DND-41 (cell line): ENCODE measurements around the gene SNORC.
"Not testable (repeated sequence)": the region's sequence is repeated elsewhere in the genome, so short reads cannot be mapped to it uniquely, and the experiment has no call there.

Experiments
- ATAC-seq: fragments of 200-7000 bp; cut with Tn5 transposase; 3 replicates; pipeline ENCODE4 v1.9.1; 2021; ENCODE audit warnings: low read depth; ENCODE audit not compliant: insufficient read depth
- DNase-seq: peaks from one replicate; pipeline ENCODE4 v3.0.0-alpha.2; 2020
- H2AFZ ChIP-seq: 2 replicates; pipeline ENCODE4 v1.6.0; 2012; ENCODE audit warnings: low read depth, low read length
- H3K27ac ChIP-seq: 2 replicates; pipeline ENCODE4 v1.5.1; 2012; ENCODE audit warnings: low read length, inconsistent platforms
- H3K27me3 ChIP-seq: fragments of 200-600 bp; sonication (generic); 2 replicates; pipeline ENCODE4 v1.6.0; 2012; ENCODE audit warnings: low read length, mild to moderate bottlenecking, inconsistent platforms; ENCODE audit not compliant: insufficient read depth, poor library complexity
- H3K36me3 ChIP-seq: 2 replicates; pipeline ENCODE4 v1.5.1; 2012; ENCODE audit warnings: low read length, inconsistent platforms; ENCODE audit not compliant: insufficient read depth
- H3K4me1 ChIP-seq: 2 replicates; pipeline ENCODE4 v1.5.1; 2012; ENCODE audit warnings: mild to moderate bottlenecking, low read length; ENCODE audit not compliant: insufficient read depth
- H3K4me2 ChIP-seq: 2 replicates; pipeline ENCODE4 v1.6.0; 2012; ENCODE audit warnings: mild to moderate bottlenecking, moderate library complexity, low read length, inconsistent platforms; ENCODE audit not compliant: insufficient read depth
- H3K4me3 ChIP-seq, 2 experiments: fragments of 200-600 bp in 1 of 2; shearing (Covaris generic) in 1 of 2; 2 replicates each; pipeline ENCODE4 v1.5.1; 2012 to 2016; ENCODE audit warnings: inconsistent platforms in 2 of 2, low read length in 2 of 2, mild to moderate bottlenecking in 2 of 2, low read depth in 1 of 2, moderate library complexity in 1 of 2
- H3K79me2 ChIP-seq: 2 replicates; pipeline ENCODE4 v1.6.0; 2012; ENCODE audit warnings: low read length, inconsistent platforms; ENCODE audit not compliant: insufficient read depth
- H3K9ac ChIP-seq: 2 replicates; pipeline ENCODE4 v1.6.0; 2012; ENCODE audit warnings: low read depth, mild to moderate bottlenecking, inconsistent platforms, low read length, moderate library complexity
- H3K9me3 ChIP-seq: 2 replicates; pipeline ENCODE4 v1.5.1; 2012; ENCODE audit warnings: low read length, moderate library complexity, mild to moderate bottlenecking, inconsistent platforms; ENCODE audit not compliant: insufficient read depth, severe bottlenecking
- H4K20me1 ChIP-seq: 2 replicates; pipeline ENCODE4 v1.6.0; 2012; ENCODE audit warnings: low read length; ENCODE audit not compliant: insufficient read depth
- CTCF ChIP-seq: IDR thresholded peaks from 2 replicates; pipeline ENCODE4 v1.5.1; 2012; ENCODE audit warnings: borderline replicate concordance, low read length, moderate library complexity, mild to moderate bottlenecking; ENCODE audit not compliant: poor library complexity, severe bottlenecking; ENCODE audit errors: extremely low read depth
- EZH2 ChIP-seq: IDR thresholded peaks from 3 replicates; pipeline ENCODE4 v1.6.1; 2012; ENCODE audit warnings: borderline replicate concordance, low read depth, mild to moderate bottlenecking, moderate library complexity, low read length, inconsistent platforms; ENCODE audit not compliant: severe bottlenecking

Gene SNORC

GRCh38 chr2:232850039-232850438 is 20.0 kb upstream of the SNORC start:
- no peaks in the 10 kb centered on the region for H3K27me3 ChIP-seq
- H3K79me2 ChIP-seq = no peaks in the 10 kb centered on the region
- no peaks in the 10 kb centered on the region for H3K4me1 ChIP-seq
- H3K9me3 ChIP-seq = no peaks in the 10 kb centered on the region
- no peak for ATAC-seq
- no peaks in the 10 kb centered on the region for H4K20me1 ChIP-seq
- no peak overlapping the region for H3K4me3 ChIP-seq
- H3K27ac ChIP-seq = no peak overlapping the region
- H3K4me2 ChIP-seq = no peak overlapping the region
- H3K9ac ChIP-seq = no peak overlapping the region
- no peak for DNase-seq
- H2AFZ ChIP-seq = no peak overlapping the region
- TF ChIP-seq CTCF (no peak), EZH2 (no peak)
- peaks cover 83% of the 10 kb centered on the region for H3K36me3 ChIP-seq

- not testable (repeated sequence) for H3K4me2 ChIP-seq, H3K4me3 ChIP-seq, H3K9ac ChIP-seq, H3K79me2 ChIP-seq, ATAC-seq, H2AFZ ChIP-seq, H3K4me1 ChIP-seq, DNase-seq, H3K9me3 ChIP-seq, H3K27me3 ChIP-seq, H3K27ac ChIP-seq, H4K20me1 ChIP-seq
- H3K36me3 ChIP-seq = peaks cover 82% of the 10 kb centered on the region
Observed at GRCh38 chr2:232852081-232852480, 18.0 kb upstream of the SNORC start.

DNA sequence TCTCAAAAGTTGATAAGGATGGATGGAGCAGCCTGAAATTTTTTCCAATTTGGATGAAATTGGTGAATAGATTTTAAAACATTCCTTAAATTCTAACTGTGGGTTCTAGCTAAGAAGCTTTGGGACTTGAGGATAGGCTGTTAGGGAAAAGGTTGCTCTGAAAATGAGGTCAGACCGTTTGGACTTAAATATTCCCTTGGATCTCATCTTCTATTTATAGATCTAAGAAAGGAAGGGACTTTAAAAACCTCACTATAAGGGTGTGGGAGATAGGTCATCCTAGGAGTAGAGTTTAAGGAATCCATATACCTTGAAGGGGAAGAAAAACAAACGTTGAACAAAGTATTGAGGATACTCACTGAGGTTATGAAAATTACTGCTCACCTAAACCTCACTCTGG is 17.4 kb upstream of the SNORC start:
- no peak overlapping the region for H3K27ac ChIP-seq
- H3K4me2 ChIP-seq = no peak overlapping the region
- no peaks in the 10 kb centered on the region for H3K4me1 ChIP-seq

GRCh38 chr2:232854082-232854481 is 16.0 kb upstream of the SNORC start:
- no peak for ATAC-seq
- no peaks in the 10 kb centered on the region for H4K20me1 ChIP-seq
- no peak overlapping the region for H3K9ac ChIP-seq
- H3K4me1 ChIP-seq = no peaks in the 10 kb centered on the region
- no peaks in the 10 kb centered on the region for H3K9me3 ChIP-seq
- no peak overlapping the region for H3K27ac ChIP-seq
- H2AFZ ChIP-seq = no peak overlapping the region
- no peaks in the 10 kb centered on the region for H3K79me2 ChIP-seq
- H3K36me3 ChIP-seq = peaks cover 81% of the 10 kb centered on the region
- no peak overlapping the region for H3K4me3 ChIP-seq
- H3K27me3 ChIP-seq = no peaks in the 10 kb centered on the region
- H3K4me2 ChIP-seq = no peak overlapping the region
- no peak for DNase-seq
- TF ChIP-seq EZH2 (no peak), CTCF (no peak)

More for the DNA sequence above, 17.4 kb upstream of the SNORC start:
- Histone ChIP-seq H3K9ac (no peak overlapping the region), H3K36me3 (peaks cover 82% of the 10 kb centered on the region), H2AFZ (no peak overlapping the region), H3K9me3 (no peaks in the 10 kb centered on the region), H4K20me1 (no peaks in the 10 kb centered on the region), H3K79me2 (no peaks in the 10 kb centered on the region), H3K4me3 (no peak overlapping the region), H3K27me3 (no peaks in the 10 kb centered on the region)
- TF ChIP-seq EZH2 = no peak
- no peak for TF ChIP-seq CTCF
- DNase-seq = no peak
- ATAC-seq = no peak
